ENCODE measurements around the gene MAML2.

Gene MAML2

DNA sequence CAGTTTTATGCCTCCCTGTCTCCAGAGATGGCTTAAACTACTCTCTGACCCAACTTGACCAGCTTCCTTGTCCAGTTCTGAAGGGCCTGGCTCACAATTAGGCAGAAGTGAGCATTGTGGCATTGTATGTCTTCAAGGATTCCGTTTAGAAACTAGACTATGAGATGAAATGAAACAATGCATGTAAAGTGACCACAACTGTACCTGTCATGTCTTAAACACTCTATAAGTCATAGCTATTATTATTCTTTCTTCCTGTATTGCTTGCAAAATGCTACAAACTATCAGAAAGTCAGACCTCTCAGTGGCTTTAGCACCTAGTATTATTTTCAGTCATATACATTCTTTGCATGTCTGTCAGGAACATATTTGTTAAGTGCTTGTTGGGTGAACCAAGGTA, 291.2 kb downstream of the MAML2 start:
- H2BK5ac ChIP-seq (ENCODE audit: low read depth, low read length, poor library complexity, severe bottlenecking), result no peak overlapping the region
- no peak overlapping the region for H4K91ac ChIP-seq (ENCODE audit: low read length)

DNA sequence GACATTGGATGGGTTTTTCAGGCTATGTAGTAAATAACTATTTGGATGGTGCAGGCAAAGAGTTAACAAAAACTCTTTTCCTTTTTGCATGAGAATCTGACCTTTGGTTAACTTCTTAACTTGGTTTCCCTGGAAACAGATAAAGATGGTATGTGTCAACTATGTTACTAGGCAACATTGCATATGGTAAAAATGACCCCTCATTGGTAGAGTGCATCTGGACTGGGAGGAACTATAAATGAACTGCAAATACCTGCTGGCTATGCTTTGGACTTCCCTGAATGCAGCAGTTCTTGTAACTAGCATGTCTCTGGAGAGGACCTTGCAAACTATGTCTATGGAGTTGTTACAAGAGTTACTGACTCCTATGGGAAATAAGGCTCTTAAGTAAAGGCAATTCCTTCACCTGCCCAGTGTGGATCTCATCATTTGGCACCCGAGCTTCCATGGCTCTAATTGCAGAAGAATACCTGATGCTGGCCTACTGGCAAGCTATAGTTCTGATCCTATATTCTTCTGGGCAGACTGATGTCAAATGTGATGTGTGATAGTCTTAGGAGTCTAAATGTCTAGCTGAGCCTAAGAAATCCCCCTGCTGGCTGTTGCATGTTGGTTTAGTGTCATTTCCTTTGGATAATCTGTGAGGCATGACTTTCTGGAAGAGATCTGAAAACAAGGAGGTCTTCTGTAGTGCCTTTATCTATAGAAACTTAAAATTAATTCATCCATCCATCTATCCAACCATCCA, 292.4 kb downstream of the MAML2 start:
- Histone ChIP-seq H3K14ac (ENCODE audit: low read length in 2 of 2) (no peak overlapping the region), H2BK15ac (ENCODE audit: low read depth, poor library complexity, severe bottlenecking) (no peak overlapping the region), H3K4ac (ENCODE audit: low read depth in 1 of 2, low read length in 2 of 2) (no peak overlapping the region), H4K91ac (ENCODE audit: low read length) (no peak overlapping the region), H4K8ac (ENCODE audit: low read length) (no peak overlapping the region), H3K36me3 (ENCODE audit: control insufficient read depth in 1 of 2, insufficient read depth in 2 of 2, low read depth in 1 of 2, low read length in 2 of 2) (no peaks in the 10 kb centered on the region), H3K9ac (ENCODE audit: low read length) (no peak overlapping the region), H3K4me3 (ENCODE audit: insufficient read depth in 1 of 2, low read depth in 1 of 2, low read length in 2 of 2) (no peak overlapping the region), H3K4me1 (ENCODE audit: control insufficient read depth, insufficient read depth, low read depth, low read length) (peaks cover 8% of the 10 kb centered on the region), H3K79me1 (replicated peaks; ENCODE audit: low read length, poor library complexity, severe bottlenecking) (peaks cover 15% of the 10 kb centered on the region), H3K27me3 (ENCODE audit: control insufficient read depth in 1 of 2, insufficient read depth in 1 of 2, low read length in 2 of 2) (no peaks in the 10 kb centered on the region), H3K23ac (ENCODE audit: low read length in 2 of 2) (no peak overlapping the region), H3K18ac (ENCODE audit: low read depth in 1 of 2, low read length in 2 of 2) (peak overlapping the region in 1 of 2 experiments; percentile 17), H3K9me3 (ENCODE audit: control insufficient read depth, low read length) (no peaks in the 10 kb centered on the region), H2BK120ac (ENCODE audit: low read depth, low read length) (no peak overlapping the region), H3K4me2 (ENCODE audit: low read length, poor library complexity, severe bottlenecking) (no peak overlapping the region), H2AFZ (ENCODE audit: low read depth, low read length) (no peak overlapping the region), H2BK12ac (ENCODE audit: low read length in 2 of 2) (peak overlapping the region; percentile 18 to 82), H3K27ac (ENCODE audit: low read length, poor library complexity, severe bottlenecking) (peak overlapping the region; percentile 36), H2AK5ac (ENCODE audit: low read length, severe bottlenecking) (no peak overlapping the region), H2BK5ac (ENCODE audit: low read depth, low read length, poor library complexity, severe bottlenecking) (no peak overlapping the region)
- peak; percentile 92 for DNase-seq
- 100% methylated on average over 1 of the region's 1 CpG for WGBS

More for the DNA sequence above, 291.2 kb downstream of the MAML2 start:
- DNase-seq, result no peak
- no peak overlapping the region for H3K4me2 ChIP-seq (ENCODE audit: low read length, poor library complexity, severe bottlenecking)
- H2BK15ac ChIP-seq (ENCODE audit: low read depth, poor library complexity, severe bottlenecking), result no peak overlapping the region
- H3K79me1 ChIP-seq (replicated peaks; ENCODE audit: low read length, poor library complexity, severe bottlenecking), result peaks cover 15% of the 10 kb centered on the region
- no peak overlapping the region for H3K18ac ChIP-seq (ENCODE audit: low read depth in 1 of 2, low read length in 2 of 2)
- no peaks in the 10 kb centered on the region for H3K36me3 ChIP-seq (ENCODE audit: control insufficient read depth in 1 of 2, insufficient read depth in 2 of 2, low read depth in 1 of 2, low read length in 2 of 2)
- H2BK12ac ChIP-seq (ENCODE audit: low read length in 2 of 2), result peak overlapping the region in 1 of 2 experiments; percentile 76
- H4K8ac ChIP-seq (ENCODE audit: low read length), result no peak overlapping the region
- no CpG with 5 or more reads among the region's 1 CpG for WGBS
- H2AFZ ChIP-seq (ENCODE audit: low read depth, low read length), result no peak overlapping the region
- no peak overlapping the region for H3K4ac ChIP-seq (ENCODE audit: low read depth in 1 of 2, low read length in 2 of 2)
- H3K27me3 ChIP-seq (ENCODE audit: control insufficient read depth in 1 of 2, insufficient read depth in 1 of 2, low read length in 2 of 2), result no peaks in the 10 kb centered on the region
- H2BK120ac ChIP-seq (ENCODE audit: low read depth, low read length), result no peak overlapping the region
- H3K4me1 ChIP-seq (ENCODE audit: control insufficient read depth, insufficient read depth, low read depth, low read length), result peaks cover 5% of the 10 kb centered on the region
- H3K27ac ChIP-seq (ENCODE audit: low read length, poor library complexity, severe bottlenecking), result no peak overlapping the region
- H3K9me3 ChIP-seq (ENCODE audit: control insufficient read depth, low read length), result no peaks in the 10 kb centered on the region
- H2AK5ac ChIP-seq (ENCODE audit: low read length, severe bottlenecking), result peak overlapping the region; percentile 78
- no peak overlapping the region for H3K23ac ChIP-seq (ENCODE audit: low read length in 2 of 2)
- H3K9ac ChIP-seq (ENCODE audit: low read length), result no peak overlapping the region
- H3K14ac ChIP-seq (ENCODE audit: low read length in 2 of 2), result no peak overlapping the region
- no peak overlapping the region for H3K4me3 ChIP-seq (ENCODE audit: insufficient read depth in 1 of 2, low read depth in 1 of 2, low read length in 2 of 2)

DNA sequence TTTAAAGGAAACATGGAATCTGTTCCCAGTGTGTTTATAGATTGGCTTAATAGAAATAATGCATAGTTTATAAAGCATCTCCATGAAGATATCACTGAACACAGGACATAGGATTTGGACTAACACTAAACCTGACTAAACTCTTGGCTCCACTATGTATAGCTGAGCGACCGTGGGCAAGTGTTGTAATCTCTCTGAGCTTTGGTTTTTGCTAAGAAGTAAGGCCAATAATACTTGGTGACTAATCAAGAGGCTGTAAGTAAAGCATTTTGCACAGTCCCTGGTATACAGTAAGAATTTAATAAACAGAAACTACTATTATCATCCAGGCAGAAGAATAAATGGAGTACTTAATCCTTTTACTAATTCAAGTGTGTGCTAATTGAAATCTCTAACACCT, 293.6 kb downstream of the MAML2 start:
- Histone ChIP-seq H4K8ac (ENCODE audit: low read length) (no peak overlapping the region), H3K4me2 (ENCODE audit: low read length, poor library complexity, severe bottlenecking) (no peak overlapping the region), H3K4me3 (ENCODE audit: insufficient read depth in 1 of 2, low read depth in 1 of 2, low read length in 2 of 2) (no peak overlapping the region), H2BK5ac (ENCODE audit: low read depth, low read length, poor library complexity, severe bottlenecking) (no peak overlapping the region), H3K27ac (ENCODE audit: low read length, poor library complexity, severe bottlenecking) (no peak overlapping the region), H3K18ac (ENCODE audit: low read depth in 1 of 2, low read length in 2 of 2) (no peak overlapping the region), H3K9me3 (ENCODE audit: control insufficient read depth, low read length) (no peaks in the 10 kb centered on the region), H3K23ac (ENCODE audit: low read length in 2 of 2) (no peak overlapping the region), H3K4ac (ENCODE audit: low read depth in 1 of 2, low read length in 2 of 2) (no peak overlapping the region), H3K14ac (ENCODE audit: low read length in 2 of 2) (no peak overlapping the region), H3K27me3 (ENCODE audit: control insufficient read depth in 1 of 2, insufficient read depth in 1 of 2, low read length in 2 of 2) (no peaks in the 10 kb centered on the region), H2BK120ac (ENCODE audit: low read depth, low read length) (peak overlapping the region; percentile 27), H3K36me3 (ENCODE audit: control insufficient read depth in 1 of 2, insufficient read depth in 2 of 2, low read depth in 1 of 2, low read length in 2 of 2) (no peaks in the 10 kb centered on the region), H2BK12ac (ENCODE audit: low read length in 2 of 2) (no peak overlapping the region), H3K79me1 (replicated peaks; ENCODE audit: low read length, poor library complexity, severe bottlenecking) (peaks cover 23% of the 10 kb centered on the region), H3K4me1 (ENCODE audit: control insufficient read depth, insufficient read depth, low read depth, low read length) (peaks cover 8% of the 10 kb centered on the region), H3K9ac (ENCODE audit: low read length) (peak overlapping the region; percentile 14), H2AFZ (ENCODE audit: low read depth, low read length) (no peak overlapping the region), H2BK15ac (ENCODE audit: low read depth, poor library complexity, severe bottlenecking) (no peak overlapping the region), H4K91ac (ENCODE audit: low read length) (no peak overlapping the region), H2AK5ac (ENCODE audit: low read length, severe bottlenecking) (no peak overlapping the region)
- WGBS, result no CpG with 5 or more reads among the region's 2 CpGs
- peak; percentile 77 for DNase-seq

DNA sequence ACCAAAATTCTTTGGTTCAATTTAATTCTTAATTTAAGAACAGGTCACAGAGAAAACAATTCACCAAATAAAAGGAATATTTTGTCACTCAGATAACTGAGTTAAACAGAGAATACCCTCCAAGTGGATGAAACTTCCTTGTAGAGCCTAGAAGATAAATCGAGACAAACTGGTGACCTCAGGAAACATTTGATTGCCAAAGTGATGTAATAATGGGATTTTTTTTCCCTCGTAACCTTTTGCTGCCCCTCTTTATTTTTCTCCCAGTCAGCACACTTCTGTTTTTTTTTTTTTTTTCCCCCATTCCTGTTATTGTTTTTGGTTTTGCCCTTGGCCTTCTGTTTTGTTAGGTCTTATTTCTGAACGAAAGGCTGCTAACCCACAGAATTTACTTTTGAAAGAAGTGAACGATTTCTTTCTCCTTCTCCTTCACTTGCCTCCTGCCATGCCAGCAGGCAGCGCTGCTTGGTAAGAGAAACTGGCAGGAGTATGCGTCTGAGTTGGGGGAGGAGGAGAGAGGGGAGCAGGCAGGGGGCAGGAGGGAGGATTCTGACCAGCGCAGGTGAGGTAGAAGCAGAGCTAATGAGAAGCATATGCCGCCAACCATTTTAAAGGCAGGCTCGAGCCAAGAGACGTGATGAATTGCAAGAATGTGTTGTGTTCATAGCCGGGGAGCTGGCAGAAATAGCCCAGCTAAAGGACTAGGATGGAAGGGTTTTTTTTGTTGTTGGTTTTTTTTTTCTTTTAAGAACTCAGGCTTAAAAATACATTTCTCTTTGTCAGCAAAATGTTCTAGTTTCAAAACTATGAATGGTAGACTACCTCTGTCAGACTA, 297.2 kb downstream of the MAML2 start:
- H2AFZ ChIP-seq (ENCODE audit: low read depth, low read length), result no peak overlapping the region
- peak overlapping the region; percentile 84 for H3K9ac ChIP-seq (ENCODE audit: low read length)
- peaks cover 6% of the 10 kb centered on the region for H3K4me1 ChIP-seq (ENCODE audit: control insufficient read depth, insufficient read depth, low read depth, low read length)
- H3K18ac ChIP-seq (ENCODE audit: low read depth in 1 of 2, low read length in 2 of 2), result peak overlapping the region; percentile 57 to 79
- H2BK15ac ChIP-seq (ENCODE audit: low read depth, poor library complexity, severe bottlenecking), result no peak overlapping the region
- H3K79me1 ChIP-seq (replicated peaks; ENCODE audit: low read length, poor library complexity, severe bottlenecking), result peaks cover 26% of the 10 kb centered on the region
- no peaks in the 10 kb centered on the region for H3K9me3 ChIP-seq (ENCODE audit: control insufficient read depth, low read length)
- H3K23ac ChIP-seq (ENCODE audit: low read length in 2 of 2), result no peak overlapping the region
- peak overlapping the region; percentile 14 to 60 for H3K4me3 ChIP-seq (ENCODE audit: insufficient read depth in 1 of 2, low read depth in 1 of 2, low read length in 2 of 2)
- H3K4me2 ChIP-seq (ENCODE audit: low read length, poor library complexity, severe bottlenecking), result peak overlapping the region; percentile 44
- peak overlapping the region; percentile 65 for H3K27ac ChIP-seq (ENCODE audit: low read length, poor library complexity, severe bottlenecking)
- no peaks in the 10 kb centered on the region for H3K27me3 ChIP-seq (ENCODE audit: control insufficient read depth in 1 of 2, insufficient read depth in 1 of 2, low read length in 2 of 2)
- no peak overlapping the region for H2AK5ac ChIP-seq (ENCODE audit: low read length, severe bottlenecking)
- no peaks in the 10 kb centered on the region for H3K36me3 ChIP-seq (ENCODE audit: control insufficient read depth in 1 of 2, insufficient read depth in 2 of 2, low read depth in 1 of 2, low read length in 2 of 2)
- no peak overlapping the region for H2BK120ac ChIP-seq (ENCODE audit: low read depth, low read length)
- no peak overlapping the region for H4K91ac ChIP-seq (ENCODE audit: low read length)
- peak; percentile 40 for DNase-seq
- H3K14ac ChIP-seq (ENCODE audit: low read length in 2 of 2), result no peak overlapping the region
- no peak overlapping the region for H2BK12ac ChIP-seq (ENCODE audit: low read length in 2 of 2)
- no peak overlapping the region for H2BK5ac ChIP-seq (ENCODE audit: low read depth, low read length, poor library complexity, severe bottlenecking)
- 59% methylated on average over 9 of the region's 11 CpGs for WGBS
- H4K8ac ChIP-seq (ENCODE audit: low read length), result peak overlapping the region; percentile 10
- H3K4ac ChIP-seq (ENCODE audit: low read depth in 1 of 2, low read length in 2 of 2), result no peak overlapping the region

Data from mesenchymal stem cell (in vitro differentiated cells and primary cell).